ENCODE data around the gene NCK2.

Gene NCK2

GRCh38 chr2:105814291-105814940 is 69.7 kb downstream of the NCK2 start:
- H3K9me2 ChIP-seq (replicated peaks; ENCODE audit: insufficient read depth, low read length): no peaks in the 10 kb centered on the region
- H3F3A ChIP-seq (ENCODE audit: insufficient read depth, low read length): peaks cover 25% of the 10 kb centered on the region
- H3K4me1 ChIP-seq (ENCODE audit: low read length): peaks cover 53% of the 10 kb centered on the region
- H3K27ac ChIP-seq (ENCODE audit: low read length): no peak overlapping the region
- no peak for DNase-seq
- H3K36me3 ChIP-seq (replicated peaks; ENCODE audit: insufficient read depth, low read length): peaks cover 3% of the 10 kb centered on the region; the same call in 1 of the 2 replicates
- no peaks in the 10 kb centered on the region for H3K9me3 ChIP-seq (replicated peaks; ENCODE audit: insufficient read depth, low read length)
- H2AFZ ChIP-seq (ENCODE audit: low read length): no peak overlapping the region
- H4K20me1 ChIP-seq (ENCODE audit: insufficient read depth, low read length): peaks cover 3% of the 10 kb centered on the region; the same call in 1 of the 2 replicates
- H3K9ac ChIP-seq (ENCODE audit: low read length): no peak overlapping the region
- no peak overlapping the region for H3K4me3 ChIP-seq (ENCODE audit: low read length)
- no peak for TF ChIP-seq EZH2 (optimal IDR thresholded peaks at IDR 0.05; ENCODE audit: low read depth, low read length)
- TF ChIP-seq, protein P1, sequence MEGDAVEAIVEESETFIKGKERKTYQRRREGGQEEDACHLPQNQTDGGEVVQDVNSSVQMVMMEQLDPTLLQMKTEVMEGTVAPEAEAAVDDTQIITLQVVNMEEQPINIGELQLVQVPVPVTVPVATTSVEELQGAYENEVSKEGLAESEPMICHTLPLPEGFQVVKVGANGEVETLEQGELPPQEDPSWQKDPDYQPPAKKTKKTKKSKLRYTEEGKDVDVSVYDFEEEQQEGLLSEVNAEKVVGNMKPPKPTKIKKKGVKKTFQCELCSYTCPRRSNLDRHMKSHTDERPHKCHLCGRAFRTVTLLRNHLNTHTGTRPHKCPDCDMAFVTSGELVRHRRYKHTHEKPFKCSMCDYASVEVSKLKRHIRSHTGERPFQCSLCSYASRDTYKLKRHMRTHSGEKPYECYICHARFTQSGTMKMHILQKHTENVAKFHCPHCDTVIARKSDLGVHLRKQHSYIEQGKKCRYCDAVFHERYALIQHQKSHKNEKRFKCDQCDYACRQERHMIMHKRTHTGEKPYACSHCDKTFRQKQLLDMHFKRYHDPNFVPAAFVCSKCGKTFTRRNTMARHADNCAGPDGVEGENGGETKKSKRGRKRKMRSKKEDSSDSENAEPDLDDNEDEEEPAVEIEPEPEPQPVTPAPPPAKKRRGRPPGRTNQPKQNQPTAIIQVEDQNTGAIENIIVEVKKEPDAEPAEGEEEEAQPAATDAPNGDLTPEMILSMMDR (IDR thresholded peaks at IDR 0.05; ENCODE audit: low read length): no peak
- no peak overlapping the region for H3K4me2 ChIP-seq (ENCODE audit: low read depth, low read length)
- H3K27me3 ChIP-seq (replicated peaks; ENCODE audit: insufficient read depth, low read length): no peaks in the 10 kb centered on the region
- peaks cover 86% of the 10 kb centered on the region for H3K79me2 ChIP-seq (ENCODE audit: low read length)

DNA sequence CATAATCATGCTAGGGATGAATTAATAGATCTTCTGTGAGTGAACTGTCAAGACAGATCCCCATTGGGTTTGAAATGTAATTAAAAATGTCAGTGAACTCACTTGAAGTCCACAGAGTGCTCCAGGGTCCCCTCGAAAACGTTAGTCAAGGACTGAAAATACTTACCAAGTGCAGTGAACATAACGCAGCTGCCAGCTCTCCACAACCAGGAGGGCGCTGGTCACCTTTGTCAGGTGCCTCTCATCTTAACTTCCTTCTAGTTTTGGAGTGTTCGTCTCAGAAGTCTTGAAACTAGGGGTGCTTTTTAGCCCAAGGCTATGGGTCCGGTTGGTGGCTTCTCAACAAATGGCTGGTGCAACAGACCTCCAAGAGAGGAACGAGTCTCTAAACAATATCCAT is 70.7 kb downstream of the NCK2 start:
- H3K4me2 ChIP-seq (ENCODE audit: low read depth, low read length): no peak overlapping the region
- no peak overlapping the region for H3K9ac ChIP-seq (ENCODE audit: low read length)
- no peak for TF ChIP-seq EZH2phosphoT487 (IDR thresholded peaks at IDR 0.05; ENCODE audit: low read length)
- TF ChIP-seq EZH2 (optimal IDR thresholded peaks at IDR 0.05; ENCODE audit: low read depth, low read length): no peak
- TF ChIP-seq, protein P1 (IDR thresholded peaks at IDR 0.05; ENCODE audit: low read length): no peak
- peaks cover 8% of the 10 kb centered on the region for H4K20me1 ChIP-seq (ENCODE audit: insufficient read depth, low read length)
- H3K4me1 ChIP-seq (ENCODE audit: low read length): peaks cover 43% of the 10 kb centered on the region
- DNase-seq: no peak
- peaks cover 3% of the 10 kb centered on the region; the same call in 1 of the 2 replicates for H3K36me3 ChIP-seq (replicated peaks; ENCODE audit: insufficient read depth, low read length)
- H3F3A ChIP-seq (ENCODE audit: insufficient read depth, low read length): peaks cover 24% of the 10 kb centered on the region
- no peaks in the 10 kb centered on the region for H3K9me2 ChIP-seq (replicated peaks; ENCODE audit: insufficient read depth, low read length)
- no peak overlapping the region for H3K27ac ChIP-seq (ENCODE audit: low read length)
- no peak overlapping the region for H2AFZ ChIP-seq (ENCODE audit: low read length)
- H3K27me3 ChIP-seq (replicated peaks; ENCODE audit: insufficient read depth, low read length): no peaks in the 10 kb centered on the region
- peaks cover 86% of the 10 kb centered on the region for H3K79me2 ChIP-seq (ENCODE audit: low read length)
- no peaks in the 10 kb centered on the region for H3K9me3 ChIP-seq (replicated peaks; ENCODE audit: insufficient read depth, low read length)
- H3K4me3 ChIP-seq (ENCODE audit: low read length): no peak overlapping the region

- no peak for TF ChIP-seq EZH2 (optimal IDR thresholded peaks at IDR 0.05; ENCODE audit: low read depth, low read length)
- no peak for TF ChIP-seq EZH2phosphoT487 (IDR thresholded peaks at IDR 0.05; ENCODE audit: low read length)
- TF ChIP-seq, protein P1 (IDR thresholded peaks at IDR 0.05; ENCODE audit: low read length): no peak
- Histone ChIP-seq H3K27me3 (replicated peaks; ENCODE audit: insufficient read depth, low read length) (no peaks in the 10 kb centered on the region), H3K27ac (ENCODE audit: low read length) (no peak overlapping the region), H3F3A (ENCODE audit: insufficient read depth, low read length) (no peaks in the 10 kb centered on the region), H3K36me3 (replicated peaks; ENCODE audit: insufficient read depth, low read length) (peaks cover 3% of the 10 kb centered on the region; the same call in 1 of the 2 replicates), H3K79me2 (ENCODE audit: low read length) (peaks cover 91% of the 10 kb centered on the region), H3K9me3 (replicated peaks; ENCODE audit: insufficient read depth, low read length) (no peaks in the 10 kb centered on the region), H3K4me1 (ENCODE audit: low read length) (peaks cover 11% of the 10 kb centered on the region), H4K20me1 (ENCODE audit: insufficient read depth, low read length) (peaks cover 20% of the 10 kb centered on the region), H3K4me3 (ENCODE audit: low read length) (no peak overlapping the region), H3K9me2 (replicated peaks; ENCODE audit: insufficient read depth, low read length) (no peaks in the 10 kb centered on the region), H3K9ac (ENCODE audit: low read length) (no peak overlapping the region), H2AFZ (ENCODE audit: low read length) (no peak overlapping the region), H3K4me2 (ENCODE audit: low read depth, low read length) (no peak overlapping the region)
- DNase-seq: no peak
Measured at GRCh38 chr2:105820151-105820550, 75.4 kb downstream of the NCK2 start.

Measured in MM.1S (cell line).